HEK293 (cell line): ENCODE results near the gene TMEM259.

Experiments
- BCL11B ChIP-seq: fragments of 450-650 bp; formaldehyde crosslinking; IDR thresholded peaks from 2 replicates; pipeline ENCODE4 v1.5.1; 2016; ENCODE audit warnings: low read depth, missing biosample characterization, missing genetic modification characterization
- EGR2 ChIP-seq: fragments of 450-650 bp; formaldehyde crosslinking; IDR thresholded peaks from 2 replicates; pipeline ENCODE4 v1.5.1; 2016; ENCODE audit warnings: low read depth, missing biosample characterization, missing genetic modification characterization
- GFI1B ChIP-seq: fragments of 450-650 bp; formaldehyde crosslinking; IDR thresholded peaks from 2 replicates; pipeline ENCODE4 v1.5.1; 2016; ENCODE audit warnings: missing biosample characterization, missing genetic modification characterization
- HOXA7 ChIP-seq: sonication (generic); formaldehyde crosslinking; IDR thresholded peaks from 2 replicates; pipeline ENCODE4 v1.8.1; 2022; ENCODE audit warnings: missing genetic modification reagents, borderline replicate concordance
- HOXC10 ChIP-seq: sonication (generic); formaldehyde crosslinking; IDR thresholded peaks from 2 replicates; pipeline ENCODE4 v1.8.1; 2023; ENCODE audit warnings: mild to moderate bottlenecking, missing genetic modification reagents
- HOXD13 ChIP-seq: sonication (generic); formaldehyde crosslinking; IDR thresholded peaks from 2 replicates; pipeline ENCODE4 v1.8.0; 2022; ENCODE audit warnings: missing genetic modification reagents, borderline replicate concordance
- IKZF3 ChIP-seq: fragments of 450-650 bp; IDR thresholded peaks from 2 replicates; pipeline ENCODE4 v1.5.0; 2018; ENCODE audit warnings: missing biosample characterization, mild to moderate bottlenecking, missing genetic modification characterization, moderate library complexity
- KLF8 ChIP-seq: fragments of 450-650 bp; formaldehyde crosslinking; IDR thresholded peaks from 2 replicates; pipeline ENCODE4 v1.5.1; 2016; ENCODE audit warnings: missing biosample characterization, missing genetic modification characterization
- OVOL3 ChIP-seq: fragments of 450-650 bp; formaldehyde crosslinking; IDR thresholded peaks from 2 replicates; pipeline ENCODE4 v1.5.1; 2016; ENCODE audit warnings: missing biosample characterization, missing genetic modification characterization
- PRDM4 ChIP-seq: fragments of 450-650 bp; formaldehyde crosslinking; IDR thresholded peaks from 2 replicates; pipeline ENCODE4 v1.5.1; 2017; ENCODE audit warnings: missing biosample characterization, missing genetic modification characterization
- RBAK ChIP-seq: fragments of 450-650 bp; formaldehyde crosslinking; IDR thresholded peaks from 2 replicates; pipeline ENCODE4 v1.5.1; 2016; ENCODE audit warnings: missing biosample characterization, missing genetic modification characterization
- SCRT1 ChIP-seq: fragments of 450-650 bp; formaldehyde crosslinking; IDR thresholded peaks from 2 replicates; pipeline ENCODE4 v1.5.1; 2016; ENCODE audit warnings: missing biosample characterization, missing genetic modification characterization, borderline replicate concordance
- SETDB1 ChIP-seq: IDR thresholded peaks from one replicate; pipeline ENCODE4 v1.6.1; 2017; ENCODE audit warnings: mild to moderate bottlenecking, low read length, moderate library complexity, mixed read lengths; ENCODE audit not compliant: insufficient read length
- ZBTB11 ChIP-seq: fragments of 450-650 bp; formaldehyde crosslinking; conservative IDR thresholded peaks from 2 replicates; pipeline ENCODE4 v1.5.1; 2016; ENCODE audit warnings: low read depth, missing biosample characterization, missing genetic modification characterization
- ZBTB21 ChIP-seq: fragments of 450-650 bp; formaldehyde crosslinking; IDR thresholded peaks from 2 replicates; pipeline ENCODE4 v1.5.1; 2017; ENCODE audit warnings: missing biosample characterization, missing genetic modification characterization
- ZNF121 ChIP-seq: fragments of 450-650 bp; formaldehyde crosslinking; IDR thresholded peaks from 2 replicates; pipeline ENCODE4 v1.5.1; 2016; ENCODE audit warnings: missing biosample characterization, missing genetic modification characterization
- ZNF138 ChIP-seq: fragments of 450-650 bp; formaldehyde crosslinking; IDR thresholded peaks from 2 replicates; pipeline ENCODE4 v1.5.1; 2016; ENCODE audit warnings: missing biosample characterization, missing genetic modification characterization, borderline replicate concordance
- ZNF157 ChIP-seq: fragments of 450-650 bp; formaldehyde crosslinking; IDR thresholded peaks from 2 replicates; pipeline ENCODE4 v1.5.1; 2016; ENCODE audit warnings: missing biosample characterization, missing genetic modification characterization
- ZNF169 ChIP-seq: fragments of 450-650 bp; formaldehyde crosslinking; IDR thresholded peaks from 2 replicates; pipeline ENCODE4 v1.5.1; 2016; ENCODE audit warnings: missing biosample characterization, missing genetic modification characterization
- ZNF175 ChIP-seq: fragments of 450-650 bp; formaldehyde crosslinking; IDR thresholded peaks from 2 replicates; pipeline ENCODE4 v1.5.1; 2016; ENCODE audit warnings: missing biosample characterization, missing genetic modification characterization
- ZNF223 ChIP-seq: fragments of 450-650 bp; formaldehyde crosslinking; IDR thresholded peaks from 2 replicates; pipeline ENCODE4 v1.5.1; 2016; ENCODE audit warnings: missing biosample characterization, missing genetic modification characterization
- ZNF248 ChIP-seq: fragments of 450-650 bp; formaldehyde crosslinking; IDR thresholded peaks from 2 replicates; pipeline ENCODE4 v1.5.1; 2017; ENCODE audit warnings: missing biosample characterization, missing genetic modification characterization
- ZNF423 ChIP-seq: fragments of 450-650 bp; formaldehyde crosslinking; IDR thresholded peaks from 2 replicates; pipeline ENCODE4 v1.5.1; 2016; ENCODE audit warnings: missing biosample characterization, missing genetic modification characterization
- ZNF48 ChIP-seq: fragments of 450-650 bp; formaldehyde crosslinking; IDR thresholded peaks from 2 replicates; pipeline ENCODE4 v1.5.1; 2016; ENCODE audit warnings: missing biosample characterization, missing genetic modification characterization
- ZNF521 ChIP-seq: fragments of 450-650 bp; formaldehyde crosslinking; IDR thresholded peaks from 2 replicates; pipeline ENCODE4 v1.5.1; 2017; ENCODE audit warnings: missing biosample characterization, mild to moderate bottlenecking, missing genetic modification characterization
- ZNF561 ChIP-seq: fragments of 450-650 bp; IDR thresholded peaks from 2 replicates; pipeline ENCODE4 v1.5.1; 2018; ENCODE audit warnings: missing biosample characterization, missing genetic modification characterization, borderline replicate concordance
- ZNF585B ChIP-seq: fragments of 450-650 bp; formaldehyde crosslinking; IDR thresholded peaks from 2 replicates; pipeline ENCODE4 v1.5.1; 2016; ENCODE audit warnings: missing biosample characterization, missing genetic modification characterization
- ZNF623 ChIP-seq: fragments of 450-650 bp; formaldehyde crosslinking; IDR thresholded peaks from 2 replicates; pipeline ENCODE4 v1.5.1; 2016; ENCODE audit warnings: missing biosample characterization, missing genetic modification characterization
- ZNF624 ChIP-seq: fragments of 450-650 bp; formaldehyde crosslinking; IDR thresholded peaks from 2 replicates; pipeline ENCODE4 v1.5.1; 2017; ENCODE audit warnings: missing biosample characterization, missing genetic modification characterization
- ZNF639 ChIP-seq: fragments of 450-650 bp; formaldehyde crosslinking; IDR thresholded peaks from 2 replicates; pipeline ENCODE4 v1.5.1; 2016; ENCODE audit warnings: missing biosample characterization, missing genetic modification characterization
- ZNF654 ChIP-seq: fragments of 450-650 bp; formaldehyde crosslinking; IDR thresholded peaks from 2 replicates; pipeline ENCODE4 v1.5.1; 2016; ENCODE audit warnings: low read depth, missing biosample characterization, missing genetic modification characterization
- ZNF670 ChIP-seq: fragments of 450-650 bp; formaldehyde crosslinking; IDR thresholded peaks from 2 replicates; pipeline ENCODE4 v1.5.1; 2016; ENCODE audit warnings: missing biosample characterization, missing genetic modification characterization, low read depth
- ZNF701 ChIP-seq: fragments of 450-650 bp; formaldehyde crosslinking; IDR thresholded peaks from 2 replicates; pipeline ENCODE4 v1.5.1; 2016; ENCODE audit warnings: missing biosample characterization, missing genetic modification characterization
- ZNF777 ChIP-seq: fragments of 450-650 bp; formaldehyde crosslinking; IDR thresholded peaks from 2 replicates; pipeline ENCODE4 v1.5.1; 2017; ENCODE audit warnings: missing biosample characterization, missing genetic modification characterization, borderline replicate concordance
- ZNF785 ChIP-seq: fragments of 450-650 bp; formaldehyde crosslinking; IDR thresholded peaks from 2 replicates; pipeline ENCODE4 v1.5.1; 2016; ENCODE audit warnings: missing biosample characterization, missing genetic modification characterization
- ZNF837 ChIP-seq: fragments of 450-650 bp; formaldehyde crosslinking; IDR thresholded peaks from 2 replicates; pipeline ENCODE4 v1.5.1; 2016; ENCODE audit warnings: missing biosample characterization, missing genetic modification characterization

Gene TMEM259

GRCh38 chr19:982567-983170, 38.3 kb downstream of the TMEM259 start (continued):
- no peak for TF ChIP-seq ZNF121 (tag by site-specific recombination)
- TF ChIP-seq ZNF561 (tag by site-specific recombination) = peak; percentile 93; the same call in 1 of the 2 replicates
- TF ChIP-seq ZNF585B (tag by site-specific recombination) = no peak
- no peak for TF ChIP-seq ZNF777
- TF ChIP-seq BCL11B (tag by site-specific recombination) = peak; percentile 30; the same call in 1 of the 2 replicates
- TF ChIP-seq ZBTB21 (tag by site-specific recombination) = no peak
- TF ChIP-seq ZNF624 (tag by site-specific recombination) = no peak
- no peak for TF ChIP-seq ZNF639 (tag by site-specific recombination)
- TF ChIP-seq EGR2 (tag by site-specific recombination) = no peak
- no peak for TF ChIP-seq HOXC10
- no peak for TF ChIP-seq ZNF223 (tag by site-specific recombination)
- TF ChIP-seq ZNF837 (tag by site-specific recombination) = no peak
- 0 out of 2 replicates have a peak, but pooled peaks have one; percentile 16 for TF ChIP-seq ZNF654
- no peak for TF ChIP-seq ZNF138 (tag by site-specific recombination)
- peak; percentile 21; the same call in 1 of the 2 replicates for TF ChIP-seq PRDM4
- no peak for TF ChIP-seq ZNF175 (tag by site-specific recombination)
- no peak for TF ChIP-seq ZNF670
- TF ChIP-seq ZNF785 (tag by site-specific recombination) = no peak
- no peak for TF ChIP-seq ZNF521 (tag by site-specific recombination)
- TF ChIP-seq GFI1B (tag by site-specific recombination) = no peak
- no peak for TF ChIP-seq HOXA7 (CRISPR knock-in tag)
- no peak for TF ChIP-seq SETDB1
- TF ChIP-seq IKZF3 = peak; percentile 78
- TF ChIP-seq ZBTB11 (tag by site-specific recombination) = 0 out of 2 replicates have a peak, but pooled peaks have one; percentile 18
- peak; percentile 79 for TF ChIP-seq ZNF623 (tag by site-specific recombination)
- no peak for TF ChIP-seq RBAK (tag by site-specific recombination)
- peak; percentile 67; the same call in 1 of the 2 replicates for TF ChIP-seq KLF8 (tag by site-specific recombination)
- no peak for TF ChIP-seq ZNF701 (tag by site-specific recombination)
- TF ChIP-seq ZNF248 = no peak
- TF ChIP-seq ZNF48 (tag by site-specific recombination) = no peak
- TF ChIP-seq ZNF423 = no peak
- TF ChIP-seq ZNF169 (tag by site-specific recombination) = no peak
- TF ChIP-seq OVOL3 (tag by site-specific recombination) = no peak
- no peak for TF ChIP-seq ZNF157 (tag by site-specific recombination)
- TF ChIP-seq HOXD13 (CRISPR knock-in tag) = no peak
- no peak for TF ChIP-seq SCRT1 (tag by site-specific recombination)
